Keratinocyte (primary cell): ENCODE data around the gene EIF2AK2.

Source experiments
- EZH2 ChIP-seq: IDR thresholded peaks from one replicate; pipeline ENCODE4 v1.6.1; 2012; ENCODE audit warnings: inconsistent platforms, mild to moderate bottlenecking, low read length, moderate library complexity
- TF ChIP-seq, protein P1 (sequence below), 3 experiments: IDR thresholded peaks in 1 of 3; conservative IDR thresholded peaks in 1 of 3; optimal IDR thresholded peaks in 1 of 3; 2 replicates in 2 of 3; 3 replicates in 1 of 3; pipeline versions ENCODE3 to v1.5.1; 2011; ENCODE audit warnings: low read length in 3 of 3, mild to moderate bottlenecking in 3 of 3, moderate library complexity in 2 of 3, control low read depth in 1 of 3, inconsistent platforms in 1 of 3; ENCODE audit not compliant: insufficient read depth in 2 of 3; ENCODE audit errors: extremely low read depth in 1 of 3

DNA sequence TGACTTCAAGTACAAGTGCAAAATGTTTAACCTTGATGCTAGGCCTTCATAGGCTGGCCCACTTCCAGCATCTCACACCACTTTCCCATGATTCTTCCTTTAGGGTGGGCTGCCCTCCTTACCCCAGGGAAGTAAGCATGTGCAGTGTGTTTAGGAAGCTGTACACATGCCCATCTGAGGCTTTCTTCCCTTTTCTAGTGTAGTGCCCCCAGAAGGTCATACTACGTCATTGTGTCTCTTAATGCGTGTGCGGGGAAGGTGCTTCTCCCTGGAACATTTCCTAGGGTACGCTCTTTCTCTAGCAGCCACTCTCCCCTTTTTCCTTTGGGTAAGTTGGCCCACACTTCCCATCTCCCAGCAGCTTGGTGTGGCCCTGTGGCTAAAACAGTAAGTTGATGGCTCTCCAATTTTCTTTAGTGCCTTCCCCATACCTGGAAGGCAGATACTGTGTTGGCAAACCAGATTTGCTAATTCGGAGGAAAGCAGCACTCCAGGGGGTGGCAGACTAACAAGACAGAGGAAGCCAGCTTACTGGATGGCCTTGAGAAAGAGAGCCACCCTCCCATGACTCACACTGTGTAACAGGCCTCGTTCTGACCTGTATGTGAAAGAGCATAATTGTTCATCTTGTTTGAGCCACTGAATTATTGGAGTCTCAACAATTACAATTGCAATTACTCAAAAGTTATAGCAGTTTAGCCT lies 32.8 kb upstream of the EIF2AK2 start:
- TF ChIP-seq, protein P1, sequence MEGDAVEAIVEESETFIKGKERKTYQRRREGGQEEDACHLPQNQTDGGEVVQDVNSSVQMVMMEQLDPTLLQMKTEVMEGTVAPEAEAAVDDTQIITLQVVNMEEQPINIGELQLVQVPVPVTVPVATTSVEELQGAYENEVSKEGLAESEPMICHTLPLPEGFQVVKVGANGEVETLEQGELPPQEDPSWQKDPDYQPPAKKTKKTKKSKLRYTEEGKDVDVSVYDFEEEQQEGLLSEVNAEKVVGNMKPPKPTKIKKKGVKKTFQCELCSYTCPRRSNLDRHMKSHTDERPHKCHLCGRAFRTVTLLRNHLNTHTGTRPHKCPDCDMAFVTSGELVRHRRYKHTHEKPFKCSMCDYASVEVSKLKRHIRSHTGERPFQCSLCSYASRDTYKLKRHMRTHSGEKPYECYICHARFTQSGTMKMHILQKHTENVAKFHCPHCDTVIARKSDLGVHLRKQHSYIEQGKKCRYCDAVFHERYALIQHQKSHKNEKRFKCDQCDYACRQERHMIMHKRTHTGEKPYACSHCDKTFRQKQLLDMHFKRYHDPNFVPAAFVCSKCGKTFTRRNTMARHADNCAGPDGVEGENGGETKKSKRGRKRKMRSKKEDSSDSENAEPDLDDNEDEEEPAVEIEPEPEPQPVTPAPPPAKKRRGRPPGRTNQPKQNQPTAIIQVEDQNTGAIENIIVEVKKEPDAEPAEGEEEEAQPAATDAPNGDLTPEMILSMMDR (optimal IDR thresholded peaks at IDR 0.05 in 1 of 3, IDR thresholded peaks at IDR 0.05 in 1 of 3, conservative IDR thresholded peaks at IDR 0.05 in 1 of 3; ENCODE audit: extremely low read depth in 1 of 3, insufficient read depth in 2 of 3, low read length in 3 of 3), result peak in 1 of 3 experiments; percentile 52
- no peak for TF ChIP-seq EZH2
